ENCODE results near the gene BICD2. TPM values are rescaled to one million over a fixed set of nuclear protein-coding genes. Genes with fewer than 3 reads are reported as not detected.

BICD2 gene
- total RNA-seq, 1 donor from 2014 or later: 35.4 TPM

- Mint-ChIP-seq H3K4me3 (ENCODE audit: unreplicated experiment) (no peak overlapping the region), H3K27ac (ENCODE audit: unreplicated experiment) (no peak overlapping the region), H3K36me3 (ENCODE audit: unreplicated experiment) (no peaks in the 10 kb centered on the region), H3K4me1 (ENCODE audit: unreplicated experiment) (peaks cover 29% of the 10 kb centered on the region), H3K27me3 (ENCODE audit: unreplicated experiment) (no peaks in the 10 kb centered on the region), H3K9me3 (ENCODE audit: unreplicated experiment) (no peaks in the 10 kb centered on the region)
- DNase-seq (ENCODE audit: extremely low spot score, unreplicated experiment): no peak
- no peak for TF ChIP-seq CTCF (IDR thresholded peaks at IDR 0.05)
Observed at GRCh38 chr9:92740446-92740961, 24.1 kb downstream of the BICD2 start.

- H3K9me3 Mint-ChIP-seq (ENCODE audit: unreplicated experiment): no peaks in the 10 kb centered on the region
- H3K27me3 Mint-ChIP-seq (ENCODE audit: unreplicated experiment): no peaks in the 10 kb centered on the region
- no peak overlapping the region for H3K4me3 Mint-ChIP-seq (ENCODE audit: unreplicated experiment)
- peaks cover 24% of the 10 kb centered on the region for H3K4me1 Mint-ChIP-seq (ENCODE audit: unreplicated experiment)
- no peaks in the 10 kb centered on the region for H3K36me3 Mint-ChIP-seq (ENCODE audit: unreplicated experiment)
- no peak for DNase-seq (ENCODE audit: extremely low spot score, unreplicated experiment)
- H3K27ac Mint-ChIP-seq (ENCODE audit: unreplicated experiment): no peak overlapping the region
- no peak for TF ChIP-seq CTCF (IDR thresholded peaks at IDR 0.05)
Observed at GRCh38 chr9:92740009-92740408, 24.6 kb downstream of the BICD2 start.

- H3K27ac Mint-ChIP-seq (ENCODE audit: unreplicated experiment): no peak overlapping the region
- H3K4me1 Mint-ChIP-seq (ENCODE audit: unreplicated experiment): peaks cover 22% of the 10 kb centered on the region
- no peak for TF ChIP-seq CTCF (IDR thresholded peaks at IDR 0.05)
- no peaks in the 10 kb centered on the region for H3K9me3 Mint-ChIP-seq (ENCODE audit: unreplicated experiment)
- H3K27me3 Mint-ChIP-seq (ENCODE audit: unreplicated experiment): no peaks in the 10 kb centered on the region
- no peak overlapping the region for H3K4me3 Mint-ChIP-seq (ENCODE audit: unreplicated experiment)
- H3K36me3 Mint-ChIP-seq (ENCODE audit: unreplicated experiment): no peaks in the 10 kb centered on the region
- DNase-seq (ENCODE audit: extremely low spot score, unreplicated experiment): no peak
Observed at GRCh38 chr9:92739346-92739970, 25.2 kb downstream of the BICD2 start.

- Mint-ChIP-seq H3K4me1 (ENCODE audit: unreplicated experiment) (peaks cover 20% of the 10 kb centered on the region), H3K4me3 (ENCODE audit: unreplicated experiment) (no peak overlapping the region), H3K9me3 (ENCODE audit: unreplicated experiment) (no peaks in the 10 kb centered on the region), H3K36me3 (ENCODE audit: unreplicated experiment) (no peaks in the 10 kb centered on the region), H3K27me3 (ENCODE audit: unreplicated experiment) (no peaks in the 10 kb centered on the region), H3K27ac (ENCODE audit: unreplicated experiment) (no peak overlapping the region)
- DNase-seq (ENCODE audit: extremely low spot score, unreplicated experiment): no peak
- no peak for TF ChIP-seq CTCF (IDR thresholded peaks at IDR 0.05)
Observed at GRCh38 chr9:92738661-92739081, 26.0 kb downstream of the BICD2 start.

GRCh38 chr9:92737611-92738299 is 26.9 kb downstream of the BICD2 start:
- Mint-ChIP-seq H3K36me3 (ENCODE audit: unreplicated experiment) (peaks cover 1% of the 10 kb centered on the region), H3K4me1 (ENCODE audit: unreplicated experiment) (peaks cover 20% of the 10 kb centered on the region), H3K27ac (ENCODE audit: unreplicated experiment) (no peak overlapping the region), H3K4me3 (ENCODE audit: unreplicated experiment) (no peak overlapping the region), H3K9me3 (ENCODE audit: unreplicated experiment) (no peaks in the 10 kb centered on the region), H3K27me3 (ENCODE audit: unreplicated experiment) (no peaks in the 10 kb centered on the region)
- TF ChIP-seq CTCF (IDR thresholded peaks at IDR 0.05): no peak
- no peak for DNase-seq (ENCODE audit: extremely low spot score, unreplicated experiment)
